Measurements from ENCODE around the gene ANKRD34C. TPM values are rescaled to one million over a fixed set of nuclear protein-coding genes. Genes with fewer than 3 reads are reported as not detected.

The ANKRD34C gene
- total RNA-seq, 1 experiment from 2014 or later: not detected

DNA sequence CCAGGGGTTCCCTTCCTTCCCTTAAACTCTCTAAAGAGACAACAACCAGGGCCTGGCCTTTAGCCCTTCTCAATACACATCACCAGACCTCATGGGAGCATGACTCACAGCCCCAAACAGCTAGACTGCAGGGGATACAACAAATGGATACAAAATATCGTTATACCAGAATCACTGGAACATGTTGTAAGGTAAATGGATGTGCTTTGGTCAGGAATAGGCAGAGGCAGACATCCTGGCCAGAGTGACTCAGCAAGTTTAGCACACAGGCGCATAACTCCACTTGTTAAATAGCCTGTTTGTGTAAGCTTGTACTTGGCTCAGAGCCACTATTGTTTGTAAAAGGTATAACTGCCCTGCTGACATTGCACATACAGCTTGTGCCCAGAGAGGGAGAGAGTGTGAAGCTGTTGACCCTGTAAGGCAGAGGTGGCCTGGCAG is 46.7 kb downstream of the ANKRD34C start:
- Histone ChIP-seq H2BK5ac (ENCODE audit: insufficient read length, low read length) (no peak overlapping the region), H4K8ac (replicated peaks; ENCODE audit: insufficient read length, low read depth, low read length) (no peak overlapping the region), H2AFZ (ENCODE audit: low read length) (no peak overlapping the region), H2BK120ac (ENCODE audit: low read depth, low read length, poor library complexity, severe bottlenecking) (no peak overlapping the region), H3K79me2 (ENCODE audit: insufficient read depth, low read length) (no peaks in the 10 kb centered on the region), H3K9ac (ENCODE audit: extremely low read depth, insufficient read length, low read length) (no peak overlapping the region), H3K18ac (ENCODE audit: insufficient read length, low read depth, low read length) (no peak overlapping the region), H3T11ph (ENCODE audit: low read length) (no peak overlapping the region), H3K4me1 (ENCODE audit: insufficient read depth, low read length) (peaks cover 6% of the 10 kb centered on the region), H3K79me1 (ENCODE audit: insufficient read depth, low read depth, low read length, poor library complexity, severe bottlenecking) (no peaks in the 10 kb centered on the region), H3K23me2 (ENCODE audit: insufficient read length, low read depth, low read length, poor library complexity, severe bottlenecking) (no peaks in the 10 kb centered on the region), H3K4me2 (ENCODE audit: insufficient read depth, insufficient read length, low read length) (no peak overlapping the region), H3K4ac (ENCODE audit: low read depth, low read length) (no peak overlapping the region), H4K91ac (ENCODE audit: insufficient read length, low read depth, low read length) (no peak overlapping the region), H3K23ac (ENCODE audit: insufficient read length, low read depth, low read length) (no peak overlapping the region), H3K9me3 (ENCODE audit: control insufficient read depth, low read depth, low read length) (no peaks in the 10 kb centered on the region), H3K14ac (ENCODE audit: insufficient read depth, low read length) (no peak overlapping the region), H2AK5ac (ENCODE audit: insufficient read length, low read length) (no peak overlapping the region), H4K20me1 (ENCODE audit: control insufficient read depth, insufficient read depth, insufficient read length) (no peaks in the 10 kb centered on the region), H2BK20ac (ENCODE audit: low read depth, low read length, poor library complexity, severe bottlenecking) (no peak overlapping the region), H3K56ac (ENCODE audit: insufficient read length, low read depth, low read length) (no peak overlapping the region), H3K27ac (ENCODE audit: insufficient read length, low read depth, low read length) (no peak overlapping the region), H2BK12ac (ENCODE audit: insufficient read length, low read depth, low read length) (no peak overlapping the region), H4K5ac (ENCODE audit: insufficient read length, low read depth, low read length) (no peak overlapping the region), H3K27me3 (ENCODE audit: insufficient read depth, low read length) (no peaks in the 10 kb centered on the region), H2BK15ac (ENCODE audit: low read depth, low read length) (no peak overlapping the region)
- H3K36me3 Mint-ChIP-seq (ENCODE audit: insufficient read depth in 1 of 3, low read depth in 3 of 3): peaks cover 6 to 21% (median 10%) of the 10 kb centered on the region in 3 experiments
- peak overlapping the region in 2 of 3 experiments; percentile 73 to 95; a peak in 3 of 7 replicates for H3K27ac Mint-ChIP-seq
- H3K27me3 Mint-ChIP-seq (ENCODE audit: low read depth): no peaks in the 10 kb centered on the region
- H3K4me3 Mint-ChIP-seq: no peak overlapping the region
- no peak for TF ChIP-seq CTCF (conservative IDR thresholded peaks at IDR 0.05)
- H3K4me1 Mint-ChIP-seq: peaks cover 0 to 11% of the 10 kb centered on the region in 2 experiments; a peak in 2 of 4 replicates
- WGBS (ENCODE audit: extremely low coverage, insufficient read length, low lambda C conversion rate): no CpG with 5 or more reads among the region's 2 CpGs
- H3K9me3 Mint-ChIP-seq: peaks cover 2 to 3% of the 10 kb centered on the region in 2 experiments; a peak in 2 of 5 replicates
- DNase-seq: no peak

Other genes starting within 250 kb of the ANKRD34C start
- 0.33 and 0.48 TPM in 2 replicates for gene RASGRF1, start 191.9 kb upstream of the ANKRD34C start, total RNA-seq (2021)
- gene TMED3, start 28.4 kb downstream of the ANKRD34C start, total RNA-seq (2021): 44.3 and 46.4 TPM in 2 replicates
- gene MINAR1, start 149.6 kb downstream of the ANKRD34C start, total RNA-seq (2021): 0.74 and 0.77 TPM in 2 replicates

All from H9 (cell line).